NCI-H146 (cell line): ENCODE data around the gene CCL4.

Source experiments
- DNase-seq: peaks from one replicate; lab custom pipeline; 2025; lab: John Stamatoyannopoulos, UW

Gene CCL4

GRCh38 chr17:36144981-36145729 is 41.5 kb downstream of the CCL4 start:
- no peak for DNase-seq

DNA sequence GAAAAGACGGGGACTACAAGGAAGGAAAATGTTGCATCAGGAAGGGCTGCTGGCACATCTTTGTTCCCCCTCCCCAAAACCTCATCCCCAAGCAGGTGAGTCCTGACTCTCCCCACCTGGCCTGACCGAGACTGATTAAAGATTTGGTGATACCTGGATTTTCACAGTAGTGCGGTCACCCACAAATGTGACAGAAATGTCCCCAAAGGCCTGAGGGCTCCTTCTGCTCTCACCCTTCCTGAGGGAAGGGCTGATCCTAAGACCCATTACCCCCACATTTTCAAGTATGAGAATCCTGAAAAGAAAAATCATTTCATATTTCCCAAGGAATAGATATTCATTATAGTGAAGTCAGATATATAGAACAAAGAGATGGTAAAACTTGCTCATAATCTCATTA is 44.0 kb downstream of the CCL4 start:
- DNase-seq = no peak

- DNase-seq = peak; percentile 2
These were observed 45.1 kb downstream of the CCL4 start for GRCh38 chr17:36148559-36149295.

GRCh38 chr17:36149296-36149820 is 45.7 kb downstream of the CCL4 start:
- no peak for DNase-seq

- DNase-seq = no peak
These were observed 48.4 kb downstream of the CCL4 start for GRCh38 chr17:36151891-36152638.

GRCh38 chr17:36152639-36153120 is 49.1 kb downstream of the CCL4 start:
- no peak for DNase-seq

- DNase-seq = no peak
These were observed 50.4 kb downstream of the CCL4 start for GRCh38 chr17:36153895-36154610.
